AG08396 (cell line): ENCODE results near the gene GET3.

ENCODE experiments used
- DNase-seq: peaks from one replicate; pipeline ENCODE4 v3.0.0; 2012; ENCODE audit warnings: low spot score, mixed read lengths

GET3 gene

DNA sequence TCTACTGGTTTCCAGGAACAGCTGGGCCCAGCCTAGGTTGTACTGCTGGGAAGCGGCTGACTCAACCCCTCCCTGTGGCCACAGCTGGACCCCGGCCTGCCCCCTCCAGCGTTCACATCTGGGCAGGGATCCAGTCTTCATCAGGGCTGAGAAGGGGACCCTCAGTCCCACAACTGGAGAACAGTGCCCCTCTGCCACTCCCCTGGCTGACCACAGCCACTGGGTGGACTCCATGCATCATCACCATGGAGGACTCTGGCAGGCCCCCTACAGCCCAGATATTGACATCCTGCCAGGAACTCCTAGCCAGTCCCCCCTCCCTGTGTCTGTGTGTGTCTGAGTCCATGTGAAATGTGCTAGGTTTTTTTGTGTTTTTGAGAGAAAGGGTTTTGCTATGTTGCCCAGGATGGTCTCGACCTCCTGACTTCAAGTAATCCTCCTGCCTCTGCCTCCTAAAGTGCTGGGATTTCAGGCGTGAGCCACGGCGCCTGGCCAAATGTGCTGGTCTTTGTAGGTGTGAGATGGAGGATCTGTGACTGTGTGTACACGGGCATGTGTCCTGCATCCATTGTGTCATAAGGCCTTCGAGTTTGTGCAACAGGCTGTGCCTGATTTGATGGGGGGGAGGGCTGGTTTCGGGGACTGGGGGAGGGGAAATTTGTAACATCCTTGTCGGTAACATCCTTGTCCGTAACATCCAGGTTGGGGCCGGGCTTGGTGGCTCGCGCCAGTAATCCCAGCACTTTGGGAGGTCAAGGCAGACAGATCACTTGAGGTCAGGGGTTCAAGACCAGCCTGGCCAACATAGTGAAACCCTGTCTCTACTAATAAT is 42.1 kb downstream of the GET3 start:
- DNase-seq = peak; percentile 60

DNA sequence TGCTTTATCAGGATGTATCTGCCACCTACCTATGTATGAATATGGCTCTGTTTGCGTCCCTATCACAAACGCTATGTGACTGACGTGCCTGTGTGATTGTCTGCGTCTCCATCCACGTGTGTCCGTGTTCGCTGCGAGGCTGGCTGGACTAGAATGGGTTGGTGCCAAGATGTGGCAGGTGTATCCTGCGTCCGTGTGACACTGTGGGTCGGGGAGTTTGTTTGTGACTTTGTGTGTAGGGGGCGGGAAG is 44.8 kb downstream of the GET3 start:
- DNase-seq = no peak

DNA sequence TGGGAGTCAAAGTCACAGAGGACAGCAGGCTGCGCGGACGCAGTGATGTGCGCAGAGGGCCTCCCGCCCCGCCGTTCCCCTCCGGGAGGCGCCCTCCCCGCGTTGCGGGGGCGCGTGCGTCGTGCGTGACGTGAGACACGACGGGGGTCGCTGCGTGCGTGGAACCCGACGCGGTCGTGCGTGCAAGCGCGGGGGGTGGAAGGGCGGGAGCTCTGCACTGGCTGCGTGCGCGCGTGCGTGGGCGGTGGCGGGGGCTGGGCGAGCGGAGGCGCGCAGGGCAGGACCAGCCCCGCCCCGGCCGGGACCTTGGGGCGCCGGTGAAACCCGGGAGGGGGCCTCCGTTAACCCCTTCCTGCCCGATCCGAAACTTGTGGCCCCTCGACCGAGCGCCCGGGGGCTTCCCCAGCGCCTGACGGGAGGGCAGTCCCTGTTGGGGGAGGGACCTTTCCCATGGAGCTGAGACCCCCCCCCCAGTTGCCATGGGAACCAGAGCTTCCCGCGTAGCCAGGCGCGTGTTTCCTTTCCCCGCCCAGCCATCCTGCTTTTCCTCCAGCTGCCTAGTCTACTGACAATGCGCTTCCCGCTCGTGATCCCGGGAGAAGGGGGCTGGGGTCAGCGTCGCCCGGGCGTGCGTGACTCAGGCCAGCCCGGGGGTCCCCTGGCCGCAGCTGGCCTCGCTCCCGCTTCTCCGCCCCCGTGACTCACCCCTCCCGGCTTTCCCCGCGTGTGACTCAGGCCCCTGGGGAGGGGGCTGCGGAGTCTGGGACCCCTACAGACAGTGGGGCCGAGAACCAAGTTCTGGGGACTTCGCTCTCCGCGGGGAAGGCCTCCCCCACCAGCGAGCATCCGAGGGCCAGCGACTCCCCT is 45.4 kb downstream of the GET3 start:
- peak; percentile 84 for DNase-seq

DNA sequence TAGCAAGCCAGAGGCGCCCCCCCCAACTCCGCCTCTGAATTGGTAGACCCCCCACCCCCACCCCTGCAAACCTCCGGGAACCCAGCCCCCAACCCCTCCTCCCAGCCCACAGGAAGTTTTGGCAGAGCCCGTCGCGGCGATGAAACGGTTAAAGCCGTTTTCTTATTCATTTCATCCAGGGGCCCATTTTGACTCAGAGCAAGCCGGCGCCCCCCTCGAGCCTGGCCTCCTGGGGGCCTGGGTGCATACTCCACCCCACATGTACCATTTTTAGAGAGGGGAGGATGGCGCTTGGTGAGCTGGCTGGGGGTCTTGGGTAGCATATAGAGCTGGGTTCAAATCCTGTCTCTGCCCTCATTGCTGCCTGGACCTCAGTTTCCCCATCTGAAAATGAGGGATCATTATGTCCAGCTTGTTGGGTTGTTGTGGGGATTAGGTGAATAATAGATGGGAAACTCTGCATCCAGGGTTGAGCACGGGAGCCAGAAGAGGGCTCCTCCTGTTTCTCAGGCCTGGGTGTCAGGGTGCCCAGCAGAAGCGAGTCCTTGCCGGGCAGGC is 46.1 kb downstream of the GET3 start:
- DNase-seq = no peak

DNA sequence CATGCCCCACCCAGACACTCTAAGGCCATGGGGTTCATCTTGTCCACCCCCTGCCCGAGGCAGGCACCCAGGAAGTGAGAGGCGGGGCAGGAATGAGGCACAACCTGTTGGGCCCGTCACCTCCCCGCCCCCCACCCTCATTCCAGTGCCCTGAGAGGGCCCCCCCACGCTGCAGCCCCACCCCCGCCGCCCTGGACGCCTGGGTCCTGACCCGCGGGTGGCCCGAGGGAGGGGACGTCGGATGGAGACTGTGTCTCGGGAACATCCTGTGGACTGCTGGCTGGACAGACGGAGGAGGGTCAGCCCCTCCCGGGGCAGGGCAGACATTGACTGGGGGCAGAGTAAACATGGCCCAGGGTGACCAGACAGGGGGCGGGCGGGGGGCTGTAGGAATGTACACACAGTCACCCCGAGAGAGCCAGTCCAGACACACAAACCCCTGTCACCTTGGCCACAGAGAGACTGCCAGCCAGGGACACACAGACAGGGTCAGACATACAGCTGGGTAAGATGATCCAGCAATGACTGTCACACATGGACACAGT is 46.6 kb downstream of the GET3 start:
- no peak for DNase-seq

DNA sequence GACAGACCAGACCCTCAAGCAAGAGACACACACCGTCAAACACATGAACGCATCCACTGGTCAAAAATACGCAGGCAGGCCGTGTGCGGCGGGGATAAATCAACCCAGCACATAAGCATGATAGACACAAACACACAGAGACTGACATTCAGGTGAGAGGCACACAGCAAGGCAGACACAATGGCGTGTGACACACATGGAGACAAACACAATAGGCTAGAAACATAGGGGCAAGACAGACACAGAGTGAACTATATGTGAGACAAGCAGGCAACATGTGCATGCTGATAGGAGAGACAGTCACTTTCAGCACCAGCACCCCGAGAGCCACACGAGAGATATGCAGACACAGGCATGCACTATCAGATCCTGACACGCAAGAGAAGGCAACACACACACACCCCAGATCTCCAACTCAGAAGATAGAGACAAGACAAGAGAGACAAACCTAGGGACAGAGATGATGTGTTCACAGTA is 47.1 kb downstream of the GET3 start:
- DNase-seq = peak; percentile 40

DNA sequence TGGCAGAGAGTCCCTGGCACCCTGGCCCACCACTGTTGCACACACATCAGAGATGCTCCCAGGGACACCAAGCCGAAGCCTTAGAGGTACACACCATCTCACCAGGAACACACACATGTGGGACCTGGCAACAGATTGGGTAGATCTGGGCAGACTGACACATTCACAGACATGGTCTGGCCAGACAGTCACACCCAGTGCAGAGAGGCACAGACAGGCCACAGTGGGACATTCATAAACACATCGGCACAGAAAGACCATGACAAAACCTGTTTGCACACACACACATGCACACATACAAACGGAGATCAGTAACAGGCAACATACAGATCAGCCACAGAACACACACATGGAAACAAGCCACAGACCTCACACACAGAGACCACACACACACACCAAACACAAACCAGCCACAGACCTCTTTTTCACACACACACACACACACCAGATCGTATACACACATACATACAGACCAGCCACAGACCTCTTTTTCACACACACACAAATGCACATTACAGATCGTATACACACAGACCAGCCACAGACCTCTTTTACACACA is 47.7 kb downstream of the GET3 start:
- no peak for DNase-seq

DNA sequence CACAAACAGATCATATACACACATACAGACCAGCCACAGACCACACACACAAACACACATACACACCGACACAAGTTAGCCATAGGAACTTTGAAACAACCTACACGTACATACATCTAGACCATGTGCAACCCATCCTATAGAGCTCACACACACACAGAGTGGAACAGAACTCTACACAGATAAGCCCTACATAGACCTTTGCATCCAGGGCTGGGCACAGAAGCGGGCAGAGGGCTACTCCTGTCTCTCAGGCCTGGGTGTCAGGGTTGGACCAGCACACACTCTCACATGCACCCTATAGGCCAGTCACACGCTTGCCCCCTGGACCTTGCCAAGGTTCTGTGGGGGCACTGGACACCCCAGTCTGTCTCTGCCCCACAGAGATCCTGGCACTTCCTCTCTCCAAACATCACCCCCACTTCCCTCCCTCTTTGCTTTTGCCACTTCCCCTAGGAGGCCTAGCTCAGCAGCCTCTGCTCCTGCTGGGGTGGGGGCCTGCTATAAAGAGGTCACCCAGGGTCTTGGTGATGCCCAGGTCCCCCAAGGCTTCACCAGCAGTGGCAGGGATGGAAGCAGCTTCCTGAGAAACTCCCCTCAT is 48.2 kb downstream of the GET3 start:
- no peak for DNase-seq

DNA sequence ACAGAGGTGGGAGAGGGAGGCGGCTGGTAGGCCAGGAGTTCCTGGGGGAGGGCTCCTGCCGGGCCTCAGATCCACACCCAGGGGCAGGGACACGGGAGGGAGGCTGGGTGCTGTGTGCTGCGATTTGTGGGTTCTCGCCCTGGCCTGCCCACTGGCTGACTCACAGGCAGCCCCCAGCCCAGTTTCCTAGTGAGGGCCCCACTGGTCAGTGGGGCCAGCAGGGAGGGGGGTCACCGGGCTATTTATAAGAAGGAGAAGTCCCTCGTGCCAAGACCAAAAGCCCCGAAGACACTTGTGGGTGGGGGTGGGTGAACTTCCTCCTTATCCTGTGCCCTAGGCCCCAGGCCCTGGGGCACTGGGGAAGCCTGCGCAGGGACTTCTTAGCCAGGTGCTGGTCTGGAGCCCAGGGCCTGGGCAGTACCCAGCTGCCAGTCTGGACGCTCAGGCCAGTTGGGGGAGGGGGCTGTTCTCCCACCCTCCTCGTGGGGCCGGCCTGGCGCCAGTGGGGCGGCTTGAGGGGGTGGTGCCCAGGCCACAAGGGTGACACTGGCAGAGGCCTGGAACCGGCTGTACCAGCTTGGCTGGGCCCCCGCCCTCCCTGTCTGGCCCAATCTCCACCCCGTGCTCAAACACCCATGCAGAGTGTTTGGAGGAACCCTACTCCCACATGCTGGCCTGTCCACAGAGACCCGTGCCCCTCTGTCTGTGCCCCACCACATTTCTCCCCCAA is 49.0 kb downstream of the GET3 start:
- DNase-seq = no peak

DNA sequence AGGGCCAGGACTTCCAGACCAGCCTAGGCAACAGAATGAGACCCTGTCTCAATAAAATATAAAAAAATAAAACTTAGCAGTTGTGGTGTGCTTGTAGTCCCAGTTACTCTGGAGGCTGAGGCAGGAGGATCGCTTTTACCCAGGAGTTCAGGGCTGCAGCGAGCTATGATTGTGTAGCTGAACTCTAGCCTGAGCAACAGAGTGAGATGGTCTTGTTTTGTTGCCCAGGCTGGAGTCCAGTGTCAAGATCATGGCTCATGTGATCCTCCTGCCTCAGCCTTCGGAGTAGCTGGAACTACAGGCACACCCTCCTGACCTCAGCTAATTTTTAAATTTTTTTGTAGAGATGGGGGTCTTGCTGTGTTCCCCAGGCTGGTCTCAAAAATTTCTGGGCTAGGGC is 49.7 kb downstream of the GET3 start:
- no peak for DNase-seq

DNA sequence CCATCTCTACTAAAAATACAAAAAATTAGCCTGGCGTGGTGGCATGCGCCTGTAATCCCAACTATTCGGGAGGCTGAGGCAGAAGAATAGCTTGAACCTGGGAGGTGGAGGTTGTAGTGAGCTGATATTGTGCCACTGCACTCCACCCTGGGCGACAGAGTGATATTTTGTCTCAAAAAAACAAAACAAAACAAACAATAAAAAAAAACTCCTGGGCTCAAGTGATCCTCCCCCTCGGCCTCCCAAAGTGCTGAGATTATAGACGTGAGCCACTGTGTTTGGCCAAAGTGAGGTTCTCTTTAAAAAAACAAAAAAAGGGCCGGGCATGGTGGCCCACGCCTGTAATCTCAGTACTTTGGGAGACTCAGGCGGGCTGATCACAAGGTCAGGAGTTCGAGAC is 50.2 kb downstream of the GET3 start:
- no peak for DNase-seq

DNA sequence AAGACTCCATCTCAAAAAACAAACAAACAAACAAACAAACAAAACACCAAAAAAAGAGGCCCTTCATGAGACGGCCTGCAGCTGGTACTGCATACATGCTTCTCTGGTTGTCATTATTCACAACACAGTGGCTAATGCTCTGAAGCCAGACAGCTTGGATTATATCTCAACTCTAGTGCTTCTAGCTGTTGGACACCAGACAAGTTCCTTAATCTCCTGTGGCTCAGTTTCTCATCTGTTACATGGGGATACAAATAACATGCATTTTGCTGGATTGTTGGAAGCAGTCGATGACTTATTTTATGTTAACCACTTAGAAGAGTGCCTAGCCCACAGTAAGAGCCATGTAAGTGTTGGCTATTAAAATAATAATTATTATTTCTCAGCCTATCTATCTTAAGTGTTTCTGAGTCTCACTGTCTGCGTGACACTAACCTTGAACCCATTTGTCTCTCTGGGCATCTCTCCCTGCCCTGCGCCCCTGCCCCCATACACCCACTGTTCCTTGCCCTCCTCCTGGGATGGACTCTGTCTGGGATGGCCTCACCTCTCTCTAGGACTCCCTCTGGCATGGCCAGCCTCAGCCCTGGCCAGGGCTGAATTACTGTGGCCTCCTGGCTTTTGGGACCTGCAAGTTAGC is 50.9 kb downstream of the GET3 start:
- DNase-seq = no peak

DNA sequence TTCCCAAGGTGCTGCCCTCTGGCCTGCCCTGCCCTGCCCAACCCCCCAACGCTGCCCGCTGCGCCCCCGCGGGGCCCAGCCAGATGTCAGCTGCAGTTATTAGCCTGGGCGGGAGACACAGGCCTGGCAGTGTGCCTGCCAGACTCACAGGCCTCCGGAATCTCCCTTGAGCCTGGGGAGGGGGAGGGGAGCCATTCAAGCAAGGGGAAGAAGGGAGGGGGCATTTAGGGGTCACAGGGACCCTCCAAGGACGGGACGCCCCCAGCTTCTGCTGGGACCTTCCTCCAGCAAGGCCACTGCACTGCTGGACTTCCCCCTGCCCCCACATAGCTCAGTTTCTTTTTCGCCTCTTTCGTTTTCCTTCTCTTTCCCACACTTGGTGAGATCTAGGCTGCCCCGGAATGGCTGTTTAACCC is 51.4 kb downstream of the GET3 start:
- DNase-seq = peak; percentile 71

DNA sequence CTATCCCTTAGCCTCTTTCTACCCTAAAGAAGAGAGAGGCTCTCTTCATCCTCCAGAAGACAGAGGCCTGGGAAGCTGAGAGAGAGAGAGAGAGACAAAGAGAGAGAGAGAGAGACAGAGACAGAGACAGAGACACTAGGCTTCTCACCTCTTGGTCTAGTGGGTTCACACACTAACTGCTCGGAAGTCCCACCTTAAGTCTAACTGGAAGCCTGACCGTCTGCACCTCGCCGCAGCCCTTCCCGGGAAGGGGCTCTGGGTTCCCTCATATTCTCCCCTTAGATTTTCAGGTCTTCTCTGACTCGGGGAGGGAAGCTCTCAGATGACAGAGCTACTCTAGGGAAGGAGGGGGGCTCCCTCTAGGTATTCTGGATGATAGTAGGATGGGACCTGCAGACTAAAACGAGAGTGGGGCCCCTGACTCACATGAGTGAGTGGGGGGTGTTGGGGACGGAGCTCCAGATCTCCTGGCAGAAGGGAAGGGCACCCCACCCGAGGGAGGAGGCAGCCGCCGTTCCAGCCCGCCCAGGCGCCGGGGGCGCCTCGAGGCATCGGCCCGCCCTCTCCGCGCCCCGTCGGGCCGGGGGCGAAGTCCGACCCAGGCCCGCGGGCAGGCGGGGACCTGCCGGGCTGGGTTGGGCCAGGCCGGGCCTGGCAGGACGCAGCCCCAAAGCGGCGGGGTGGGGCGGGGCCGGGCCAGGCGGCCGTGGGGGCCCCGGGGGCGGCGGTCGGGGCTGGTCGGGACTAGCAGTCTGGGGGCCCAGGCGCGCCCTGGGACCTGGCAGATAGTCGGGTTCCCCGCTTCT is 52.0 kb downstream of the GET3 start:
- peak; percentile 14 for DNase-seq

DNA sequence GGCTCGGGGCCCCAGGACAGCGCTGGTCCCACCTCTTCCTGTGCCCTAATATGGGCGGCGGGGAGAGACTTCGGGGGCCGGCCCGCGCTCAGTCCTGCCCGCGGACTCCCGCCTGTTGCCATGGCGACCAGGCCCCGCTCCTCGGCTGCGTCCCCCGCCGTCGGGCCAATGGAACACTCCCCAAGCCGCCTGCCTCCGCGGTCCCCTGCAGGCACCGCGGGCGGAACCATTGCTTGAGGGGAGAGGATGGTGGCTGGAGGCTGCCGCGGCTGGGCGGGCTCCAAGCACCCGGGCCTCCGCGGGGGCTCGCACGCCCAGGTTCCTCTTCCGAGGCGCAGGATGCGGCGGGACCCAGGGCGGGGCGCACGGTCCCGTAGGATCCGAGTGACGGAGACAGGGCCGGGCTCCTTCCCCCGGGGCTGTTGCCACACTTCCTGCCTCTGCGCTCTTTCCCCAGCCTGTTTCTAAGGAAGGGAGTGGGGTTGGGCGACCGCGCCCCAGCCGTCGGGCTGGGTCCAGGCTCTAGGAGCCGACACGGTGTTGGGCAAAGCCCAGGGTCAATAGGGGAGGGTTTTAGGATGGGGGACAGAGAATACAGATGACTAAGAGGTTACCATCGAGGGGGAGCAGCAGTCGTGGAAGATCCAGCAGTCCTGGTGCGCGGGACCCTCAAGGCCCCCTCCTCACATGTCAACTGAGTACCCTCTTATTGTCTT is 52.8 kb downstream of the GET3 start:
- peak; percentile 97 for DNase-seq

DNA sequence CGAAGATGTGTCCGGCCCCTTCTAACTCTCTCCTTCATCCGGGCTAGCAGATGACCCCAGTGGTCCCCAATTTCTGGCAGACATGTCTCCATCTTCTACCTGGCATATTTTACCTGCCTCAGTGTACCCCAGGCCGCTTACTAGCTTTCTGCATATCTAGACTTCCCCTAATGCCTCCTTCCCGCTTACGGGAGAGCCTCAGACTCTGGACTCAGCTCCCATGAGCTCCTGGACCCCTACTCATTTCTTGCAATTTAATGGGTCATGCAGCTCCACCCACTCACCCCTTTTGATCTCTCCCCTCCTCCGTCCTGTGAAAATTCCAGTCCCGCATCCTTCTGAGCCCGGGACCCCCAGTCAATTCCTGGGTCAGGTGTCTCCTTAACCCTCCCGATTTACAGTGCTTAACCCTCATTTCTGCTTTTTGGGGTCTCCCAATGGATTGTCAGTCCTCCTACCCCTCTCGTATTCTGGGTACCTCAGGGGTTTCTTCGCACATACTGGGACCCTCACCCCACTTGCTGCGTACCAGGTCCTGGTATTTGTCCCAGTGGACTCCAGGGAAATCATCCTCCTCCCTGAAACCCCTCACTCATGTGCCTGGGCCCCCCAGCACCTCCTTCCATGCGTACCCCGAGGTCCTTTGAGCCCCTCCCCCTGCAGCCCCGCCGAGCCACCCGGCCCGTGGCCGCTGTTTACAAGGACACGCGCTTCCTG is 53.5 kb downstream of the GET3 start:
- no peak for DNase-seq

DNA sequence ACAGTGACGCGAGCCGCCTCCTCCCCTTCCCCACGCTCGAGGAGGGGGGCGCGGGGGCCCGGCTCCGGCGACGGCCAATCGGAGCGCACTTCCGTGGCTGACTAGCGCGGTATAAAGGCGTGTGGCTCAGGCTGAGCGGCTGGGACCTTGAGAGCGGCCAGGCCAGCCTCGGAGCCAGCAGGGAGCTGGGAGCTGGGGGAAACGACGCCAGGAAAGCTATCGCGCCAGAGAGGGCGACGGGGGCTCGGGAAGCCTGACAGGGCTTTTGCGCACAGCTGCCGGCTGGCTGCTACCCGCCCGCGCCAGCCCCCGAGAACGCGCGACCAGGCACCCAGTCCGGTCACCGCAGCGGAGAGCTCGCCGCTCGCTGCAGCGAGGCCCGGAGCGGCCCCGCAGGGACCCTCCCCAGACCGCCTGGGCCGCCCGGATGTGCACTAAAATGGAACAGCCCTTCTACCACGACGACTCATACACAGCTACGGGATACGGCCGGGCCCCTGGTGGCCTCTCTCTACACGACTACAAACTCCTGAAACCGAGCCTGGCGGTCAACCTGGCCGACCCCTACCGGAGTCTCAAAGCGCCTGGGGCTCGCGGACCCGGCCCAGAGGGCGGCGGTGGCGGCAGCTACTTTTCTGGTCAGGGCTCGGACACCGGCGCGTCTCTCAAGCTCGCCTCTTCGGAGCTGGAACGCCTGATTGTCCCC is 54.2 kb downstream of the GET3 start, which contains the start of gene JUNB:
TSS of gene JUNB (plus strand) at position 142 of the 706 bp plus-strand sequence. CDS start at position 428, 286 bp downstream.
- peak; percentile 95 for DNase-seq
